OCI-LY7 (cell line): ENCODE measurements around the gene PRIM2. TPM values are rescaled to one million over a fixed set of nuclear protein-coding genes. Genes with fewer than 3 reads are reported as not detected.
"Not testable (repeated sequence)": the region's sequence is repeated elsewhere in the genome, so short reads cannot be mapped to it uniquely, and the experiment has no call there.

Experiments used
- BruUV-seq: library from RNA; stranded (reverse); fragments of 400-500 nt; replicated peaks from 2 replicates; lab custom pipeline; 2021; lab: Mats Ljungman, UMichigan
- CTCF ChIA-PET: fragments of 300-600 bp; sonication (Branson Sonifier 250); formaldehyde crosslinking; loops from one replicate; lab custom pipeline; 2022; ENCODE audit warnings: antibody characterized with exemption; ENCODE audit not compliant: unreplicated experiment; lab: Charles Lee
- POLR2A ChIA-PET: fragments of 300-600 bp; sonication (Branson Sonifier 250); formaldehyde crosslinking; loops from one replicate; lab custom pipeline; 2022; ENCODE audit warnings: antibody characterized with exemption; lab: Charles Lee
- DNase-seq: peaks from one replicate; pipeline ENCODE4 v3.0.0-alpha.2; 2015; ENCODE audit warnings: low spot score
- H2AFZ ChIP-seq: fragments of 200-600 bp; sonication (generic), shearing (Covaris generic); 2 replicates; pipeline ENCODE4 v1.6.1; 2014; ENCODE audit warnings: mild to moderate bottlenecking, antibody characterized with exemption, low read length, moderate library complexity
- H3K27ac ChIP-seq: fragments of 200-600 bp; sonication (generic); 2 replicates; pipeline ENCODE4 v1.5.1; 2014; ENCODE audit warnings: mixed run types, low read depth, mild to moderate bottlenecking, moderate library complexity, low read length, inconsistent platforms; ENCODE audit not compliant: poor library complexity, severe bottlenecking
- H3K36me3 ChIP-seq: fragments of 200-600 bp; sonication (generic); 2 replicates; pipeline ENCODE4 v1.6.1; 2014; ENCODE audit warnings: mild to moderate bottlenecking, antibody characterized with exemption, low read length, moderate library complexity, mixed read lengths; ENCODE audit not compliant: insufficient read depth
- H3K4me1 ChIP-seq: fragments of 200-600 bp; sonication (generic); 2 replicates; pipeline ENCODE4 v1.5.1; 2014; ENCODE audit warnings: mild to moderate bottlenecking, low read length; ENCODE audit not compliant: insufficient read depth, poor library complexity, severe bottlenecking
- H3K4me2 ChIP-seq: fragments of 200-600 bp; sonication (generic); 2 replicates; pipeline ENCODE4 v1.6.1; 2014; ENCODE audit warnings: mild to moderate bottlenecking, low read length
- H3K4me3 ChIP-seq: fragments of 200-600 bp; sonication (generic); 2 replicates; pipeline ENCODE4 v1.5.1; 2014; ENCODE audit warnings: mild to moderate bottlenecking, low read depth, low read length; ENCODE audit not compliant: poor library complexity, severe bottlenecking
- H3K79me2 ChIP-seq: fragments of 200-600 bp; sonication (generic); 2 replicates; pipeline ENCODE4 v1.6.1; 2016; ENCODE audit warnings: low read depth, mild to moderate bottlenecking, low read length, moderate library complexity, mixed read lengths; ENCODE audit not compliant: insufficient read depth
- H3K9me2 ChIP-seq: fragments of 200-600 bp; sonication (generic); 2 replicates; pipeline ENCODE4 v1.6.1; 2016; ENCODE audit warnings: mild to moderate bottlenecking, low read length, mixed read lengths; ENCODE audit not compliant: insufficient read depth
- H3K9me3 ChIP-seq: fragments of 200-600 bp; sonication (generic); 2 replicates; pipeline ENCODE4 v1.6.1; 2014; ENCODE audit warnings: mild to moderate bottlenecking, mixed run types, low read length, mixed read lengths
- H4K20me1 ChIP-seq: fragments of 200-600 bp; sonication (generic); 2 replicates; pipeline ENCODE4 v1.6.1; 2014; ENCODE audit warnings: mild to moderate bottlenecking, antibody characterized with exemption, low read length, moderate library complexity, mixed read lengths; ENCODE audit not compliant: insufficient read depth
- intact Hi-C: fragments of 100-400 bp; cut with micrococcal nuclease; formaldehyde crosslinking; loops from one replicate; pipeline ENCODE4 v1.10.0; 2022; ENCODE audit not compliant: unreplicated experiment
- total RNA-seq, 2 experiments: library from RNA; depleted of rRNA in 1 of 2; stranded (reverse); fragments of >200 nt in 1 of 2; shearing (Covaris generic) in 1 of 2; gene quantifications; 2 replicates each; pipeline ENCODE4 v1.2.3, GENCODE V29; 2014 to 2022
- TF ChIP-seq, protein P1 (sequence below): fragments of 200-600 bp; sonication (generic); conservative IDR thresholded peaks from 2 replicates; pipeline ENCODE4 v1.5.1; 2014; ENCODE audit warnings: mild to moderate bottlenecking, antibody characterized with exemption, low read length, moderate library complexity, mixed read lengths

The PRIM2 gene
- total RNA-seq, 2 experiments from 2014 or later, result 28.6 to 41.4 TPM

DNA sequence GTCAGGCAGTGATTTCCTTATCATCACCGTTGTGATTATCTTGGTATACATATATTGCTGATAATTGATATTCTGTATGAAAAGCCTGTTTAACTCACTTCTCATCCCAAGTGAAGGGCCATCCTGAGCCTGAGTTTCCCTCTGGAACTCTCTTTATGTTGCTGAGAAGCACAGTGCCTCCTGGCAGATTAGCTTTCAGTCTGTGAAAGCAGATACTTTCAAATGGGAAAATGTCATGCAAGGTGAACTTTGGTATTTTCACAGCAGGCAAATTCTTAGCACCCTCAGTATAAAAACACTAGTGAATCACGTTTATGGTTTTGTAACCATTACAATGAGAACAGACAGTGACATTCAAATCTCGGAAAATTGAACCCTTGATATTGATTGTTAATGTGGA lies 151.6 kb downstream of the PRIM2 start:
- no peak overlapping the region for H3K27ac ChIP-seq
- intact Hi-C loops, result no loop called here
- ChIA-PET POLR2A (no interaction called here), CTCF (no interaction called here)
- no peaks in the 10 kb centered on the region for H3K9me2 ChIP-seq
- H3K4me1 ChIP-seq, result no peaks in the 10 kb centered on the region
- no TSS peak for BruUV-seq
- H3K4me3 ChIP-seq, result no peak overlapping the region
- no peaks in the 10 kb centered on the region for H3K9me3 ChIP-seq
- H3K36me3 ChIP-seq, result no peaks in the 10 kb centered on the region
- DNase-seq, result no peak
- H3K79me2 ChIP-seq, result no peaks in the 10 kb centered on the region
- H3K4me2 ChIP-seq, result no peak overlapping the region
- H4K20me1 ChIP-seq, result no peaks in the 10 kb centered on the region
- no peak overlapping the region for H2AFZ ChIP-seq
- TF ChIP-seq, protein P1, sequence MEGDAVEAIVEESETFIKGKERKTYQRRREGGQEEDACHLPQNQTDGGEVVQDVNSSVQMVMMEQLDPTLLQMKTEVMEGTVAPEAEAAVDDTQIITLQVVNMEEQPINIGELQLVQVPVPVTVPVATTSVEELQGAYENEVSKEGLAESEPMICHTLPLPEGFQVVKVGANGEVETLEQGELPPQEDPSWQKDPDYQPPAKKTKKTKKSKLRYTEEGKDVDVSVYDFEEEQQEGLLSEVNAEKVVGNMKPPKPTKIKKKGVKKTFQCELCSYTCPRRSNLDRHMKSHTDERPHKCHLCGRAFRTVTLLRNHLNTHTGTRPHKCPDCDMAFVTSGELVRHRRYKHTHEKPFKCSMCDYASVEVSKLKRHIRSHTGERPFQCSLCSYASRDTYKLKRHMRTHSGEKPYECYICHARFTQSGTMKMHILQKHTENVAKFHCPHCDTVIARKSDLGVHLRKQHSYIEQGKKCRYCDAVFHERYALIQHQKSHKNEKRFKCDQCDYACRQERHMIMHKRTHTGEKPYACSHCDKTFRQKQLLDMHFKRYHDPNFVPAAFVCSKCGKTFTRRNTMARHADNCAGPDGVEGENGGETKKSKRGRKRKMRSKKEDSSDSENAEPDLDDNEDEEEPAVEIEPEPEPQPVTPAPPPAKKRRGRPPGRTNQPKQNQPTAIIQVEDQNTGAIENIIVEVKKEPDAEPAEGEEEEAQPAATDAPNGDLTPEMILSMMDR, result no peak

DNA sequence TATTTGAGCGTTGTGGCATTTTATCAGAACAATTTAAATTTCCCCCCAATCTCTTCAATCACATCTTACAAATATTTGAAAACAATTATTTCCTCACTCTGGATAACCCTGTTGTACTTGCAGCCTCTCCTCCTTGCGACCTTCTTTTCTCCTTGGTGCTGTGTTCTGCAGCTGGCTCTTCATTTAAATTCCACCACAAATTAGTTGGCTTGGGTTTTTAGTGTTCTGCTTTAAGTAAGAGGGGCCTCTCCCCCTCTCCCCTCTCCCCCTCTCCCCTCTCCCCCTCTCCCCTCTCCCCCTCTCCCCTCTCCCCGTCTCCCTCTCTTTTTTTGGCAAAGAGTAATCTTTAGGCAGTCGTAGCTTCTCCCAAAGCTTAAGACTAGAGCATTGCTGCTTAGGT lies 152.7 kb downstream of the PRIM2 start:
- H4K20me1 ChIP-seq, H3K4me2 ChIP-seq, H3K4me3 ChIP-seq, H3K79me2 ChIP-seq, CTCF ChIA-PET, intact Hi-C loops, H3K9me2 ChIP-seq, POLR2A ChIA-PET, H3K4me1 ChIP-seq, H3K36me3 ChIP-seq, H2AFZ ChIP-seq, H3K9me3 ChIP-seq, H3K27ac ChIP-seq, DNase-seq, BruUV-seq: not testable (repeated sequence)

DNA sequence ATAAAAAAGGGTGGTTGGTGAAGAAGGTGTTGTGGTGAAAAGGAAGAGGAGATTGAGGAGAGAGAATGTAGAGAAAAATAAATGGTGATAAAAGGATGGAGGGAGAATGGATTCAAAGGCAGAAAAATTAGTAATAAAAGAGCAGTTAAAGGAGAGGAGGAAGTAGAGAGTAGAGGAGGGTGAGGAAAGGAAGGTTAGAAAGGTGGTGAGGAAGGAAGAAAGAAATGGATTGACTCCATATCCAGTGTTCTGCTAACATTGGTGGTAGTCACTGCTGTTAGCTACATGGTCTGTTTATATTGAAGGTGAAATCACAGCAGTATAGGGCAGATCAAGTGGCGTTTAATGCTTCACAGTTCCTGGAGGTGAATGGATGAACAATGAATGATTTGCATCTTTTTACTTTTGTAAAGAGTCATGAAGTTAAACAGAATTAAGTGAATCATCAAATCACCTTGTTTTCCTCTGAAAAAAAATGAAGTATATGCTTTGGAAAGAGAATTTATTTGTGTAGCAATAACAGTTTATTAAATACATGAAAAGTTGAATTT lies 154.0 kb downstream of the PRIM2 start:
- H2AFZ ChIP-seq, intact Hi-C loops, H3K4me2 ChIP-seq, POLR2A ChIA-PET, H3K4me3 ChIP-seq, H3K4me1 ChIP-seq, H3K9me3 ChIP-seq, BruUV-seq, H3K27ac ChIP-seq, H3K36me3 ChIP-seq, H3K79me2 ChIP-seq, H4K20me1 ChIP-seq, CTCF ChIA-PET, H3K9me2 ChIP-seq, DNase-seq: not testable (repeated sequence)

DNA sequence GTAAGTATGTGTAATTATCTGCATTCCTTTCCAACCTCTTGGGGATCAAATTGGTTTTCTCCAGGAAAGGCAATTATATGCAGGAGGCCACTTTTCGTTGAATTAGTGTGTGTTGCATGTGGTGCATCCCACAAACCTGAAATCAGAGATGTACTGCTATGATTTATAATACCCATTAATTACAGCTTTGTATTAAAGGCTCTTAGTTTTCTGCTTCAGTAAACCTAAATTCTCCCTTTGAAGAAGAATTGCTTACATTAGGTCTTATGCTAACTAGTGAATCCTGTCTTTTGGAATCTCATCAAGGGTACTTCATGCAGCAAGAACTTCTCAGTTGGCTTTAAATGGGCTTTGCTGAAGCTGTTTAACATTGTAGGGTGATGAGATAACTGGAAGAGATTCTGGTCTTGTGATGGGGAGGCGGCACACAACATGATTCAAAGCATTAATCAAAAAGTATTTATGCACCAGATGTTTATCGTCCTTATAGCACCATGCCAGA lies 155.5 kb downstream of the PRIM2 start:
- not testable (repeated sequence) for H3K4me2 ChIP-seq

DNA sequence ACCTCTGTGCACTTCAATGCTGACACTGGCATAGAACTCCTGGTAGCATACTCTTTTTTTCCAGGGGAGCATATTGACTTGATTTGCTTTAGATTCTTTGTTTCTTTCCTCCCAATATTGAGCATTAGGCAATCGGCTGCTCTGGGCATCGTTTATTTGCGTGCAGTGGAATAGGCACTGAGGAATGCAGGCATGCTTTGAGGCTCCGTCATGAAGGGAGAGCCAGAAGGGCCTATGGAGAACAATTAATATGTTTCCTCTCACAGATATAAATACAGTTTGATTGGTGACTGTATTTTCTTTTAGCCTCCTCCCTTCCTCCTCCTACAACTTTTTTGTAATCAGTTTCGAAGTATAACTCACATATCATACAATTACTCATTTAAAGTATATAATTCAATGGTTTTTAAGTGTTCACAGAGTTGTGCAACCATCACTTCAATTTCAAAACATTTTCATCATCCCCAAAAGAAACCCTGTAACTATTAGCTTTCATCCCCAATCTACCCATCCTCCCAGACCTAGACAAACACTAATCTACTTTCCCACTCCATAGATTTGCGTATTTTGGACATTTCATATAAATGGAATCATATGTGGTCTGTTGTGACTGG lies 157.5 kb downstream of the PRIM2 start:
- BruUV-seq, H3K9me2 ChIP-seq, POLR2A ChIA-PET: not testable (repeated sequence)

More for the DNA sequence above, 155.5 kb downstream of the PRIM2 start:
- H3K4me1 ChIP-seq, H3K27ac ChIP-seq, BruUV-seq, H3K4me3 ChIP-seq, DNase-seq, H2AFZ ChIP-seq, H3K9me3 ChIP-seq, H3K9me2 ChIP-seq, CTCF ChIA-PET, H4K20me1 ChIP-seq, POLR2A ChIA-PET, H3K36me3 ChIP-seq, intact Hi-C loops, H3K79me2 ChIP-seq: not testable (repeated sequence)

DNA sequence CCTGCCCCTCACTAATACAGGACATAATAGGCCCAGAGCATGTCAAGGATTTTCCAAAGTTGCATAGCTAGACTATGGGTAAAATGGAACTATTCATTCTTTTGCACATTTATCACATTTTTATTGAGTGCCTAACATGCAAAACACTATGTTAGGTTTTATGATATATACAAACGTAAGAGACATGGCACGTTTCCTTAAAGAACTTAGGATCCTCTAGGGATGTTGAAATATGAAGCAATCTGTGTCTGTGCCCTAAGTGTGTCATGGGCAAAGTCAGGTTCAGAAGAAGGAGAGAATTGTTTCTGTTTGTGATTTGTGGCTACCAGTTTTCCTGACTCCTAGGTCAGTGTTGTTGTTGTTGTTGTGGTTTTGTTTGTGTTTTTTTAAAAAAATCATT lies 158.2 kb downstream of the PRIM2 start:
- intact Hi-C loops, CTCF ChIA-PET, H3K4me1 ChIP-seq, POLR2A ChIA-PET, H3K27ac ChIP-seq, BruUV-seq, H4K20me1 ChIP-seq, H3K9me3 ChIP-seq, H3K9me2 ChIP-seq, H2AFZ ChIP-seq, H3K36me3 ChIP-seq, H3K4me3 ChIP-seq, H3K4me2 ChIP-seq, DNase-seq, H3K79me2 ChIP-seq: not testable (repeated sequence)

More for the DNA sequence above, 157.5 kb downstream of the PRIM2 start:
- H3K27ac ChIP-seq, H3K79me2 ChIP-seq, H4K20me1 ChIP-seq, CTCF ChIA-PET, H3K4me3 ChIP-seq, H3K9me3 ChIP-seq, H3K4me2 ChIP-seq, H2AFZ ChIP-seq, H3K36me3 ChIP-seq, H3K4me1 ChIP-seq, DNase-seq, intact Hi-C loops: not testable (repeated sequence)
